Endothelial cell (in vitro differentiated cells): ENCODE measurements around the gene GOLPH3L. TPM values are rescaled to one million over a fixed set of nuclear protein-coding genes. Genes with fewer than 3 reads are reported as not detected.

Experiments used
- DNase-seq: peaks from one replicate; pipeline ENCODE4 v3.0.0; 2021; ENCODE audit warnings: low spot score
- H3K27ac Mint-ChIP-seq: one replicate; pipeline ENCODE4 v1.8.0; 2021; ENCODE audit warnings: mixed read lengths, inconsistent platforms; ENCODE audit not compliant: unreplicated experiment
- H3K27me3 Mint-ChIP-seq: one replicate; pipeline ENCODE4 v1.8.0; 2021; ENCODE audit warnings: mild to moderate bottlenecking, moderate library complexity, mixed read lengths, inconsistent platforms; ENCODE audit not compliant: unreplicated experiment
- H3K36me3 Mint-ChIP-seq: one replicate; pipeline ENCODE4 v1.8.0; 2021; ENCODE audit warnings: mild to moderate bottlenecking, low read depth, mixed read lengths, inconsistent platforms; ENCODE audit not compliant: unreplicated experiment
- H3K4me1 Mint-ChIP-seq: one replicate; pipeline ENCODE4 v1.8.0; 2021; ENCODE audit warnings: mild to moderate bottlenecking, mixed read lengths, inconsistent platforms; ENCODE audit not compliant: unreplicated experiment
- H3K4me3 Mint-ChIP-seq: one replicate; pipeline ENCODE4 v1.8.0; 2021; ENCODE audit warnings: mild to moderate bottlenecking, mixed read lengths, inconsistent platforms; ENCODE audit not compliant: unreplicated experiment
- H3K9me3 Mint-ChIP-seq: one replicate; pipeline ENCODE4 v1.8.0; 2021; ENCODE audit warnings: mixed read lengths, inconsistent platforms; ENCODE audit not compliant: unreplicated experiment
- total RNA-seq: library from RNA; stranded (reverse); fragmentation: NEBNext Ultra II Directional; extraction: Animal tissue kit (Norgen Biotek cat#: 25700); gene quantifications from one replicate; pipeline ENCODE4 v1.2.1, GENCODE V29; 2021; ENCODE audit not compliant: unreplicated experiment
- TF ChIP-seq, protein P1 (sequence below): fragments of 200-600 bp; sonication (generic); IDR thresholded peaks from one replicate; pipeline ENCODE4 v1.5.0; 2021; ENCODE audit warnings: antibody characterized with exemption; ENCODE audit not compliant: unreplicated experiment

Gene GOLPH3L
- total RNA-seq, 1 donor from 2014 or later: 21.5 TPM

DNA sequence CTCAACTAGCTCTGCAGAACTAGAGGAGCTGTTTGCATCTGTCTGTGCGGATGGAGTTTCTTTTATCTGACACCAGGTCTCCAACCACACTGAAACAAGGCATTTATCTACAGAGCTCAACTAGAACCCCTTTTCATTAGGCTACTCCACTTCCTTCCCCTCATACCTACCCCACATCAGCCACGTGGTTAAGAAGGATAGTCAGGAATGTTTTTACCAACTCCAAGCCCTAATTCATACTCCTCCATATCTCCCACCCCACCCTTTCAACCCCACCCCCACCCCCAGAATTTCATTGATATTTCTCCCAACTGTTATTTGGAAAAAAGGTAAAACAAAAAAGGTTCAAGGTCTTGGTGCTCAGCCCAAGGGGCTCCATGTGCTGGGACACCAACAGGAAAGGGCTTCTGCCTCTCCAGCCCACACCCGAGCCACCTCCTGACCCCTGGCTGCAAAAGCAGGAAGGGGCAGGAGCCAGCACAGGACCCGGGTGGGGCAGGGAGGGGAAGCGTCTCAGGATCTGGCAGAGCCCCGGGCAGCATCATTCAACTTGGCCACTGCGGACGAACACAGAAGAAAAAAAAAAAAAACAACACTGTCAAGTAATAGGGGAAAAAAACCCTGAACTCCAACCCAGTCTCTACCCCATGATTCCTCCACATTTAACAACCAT is 74.5 kb downstream of the GOLPH3L start:
- H3K27me3 Mint-ChIP-seq: peaks cover 2% of the 10 kb centered on the region

GRCh38 chr1:150621497-150622302 is 75.3 kb downstream of the GOLPH3L start:
- peaks cover 41% of the 10 kb centered on the region for H3K36me3 Mint-ChIP-seq
- DNase-seq: peak; percentile 43
- peaks cover 2% of the 10 kb centered on the region for H3K27me3 Mint-ChIP-seq
- peak overlapping the region; percentile 33 for H3K4me3 Mint-ChIP-seq
- peak overlapping the region; percentile 80 for H3K27ac Mint-ChIP-seq
- no peaks in the 10 kb centered on the region for H3K9me3 Mint-ChIP-seq
- peaks cover 14% of the 10 kb centered on the region for H3K4me1 Mint-ChIP-seq
- TF ChIP-seq, protein P1, sequence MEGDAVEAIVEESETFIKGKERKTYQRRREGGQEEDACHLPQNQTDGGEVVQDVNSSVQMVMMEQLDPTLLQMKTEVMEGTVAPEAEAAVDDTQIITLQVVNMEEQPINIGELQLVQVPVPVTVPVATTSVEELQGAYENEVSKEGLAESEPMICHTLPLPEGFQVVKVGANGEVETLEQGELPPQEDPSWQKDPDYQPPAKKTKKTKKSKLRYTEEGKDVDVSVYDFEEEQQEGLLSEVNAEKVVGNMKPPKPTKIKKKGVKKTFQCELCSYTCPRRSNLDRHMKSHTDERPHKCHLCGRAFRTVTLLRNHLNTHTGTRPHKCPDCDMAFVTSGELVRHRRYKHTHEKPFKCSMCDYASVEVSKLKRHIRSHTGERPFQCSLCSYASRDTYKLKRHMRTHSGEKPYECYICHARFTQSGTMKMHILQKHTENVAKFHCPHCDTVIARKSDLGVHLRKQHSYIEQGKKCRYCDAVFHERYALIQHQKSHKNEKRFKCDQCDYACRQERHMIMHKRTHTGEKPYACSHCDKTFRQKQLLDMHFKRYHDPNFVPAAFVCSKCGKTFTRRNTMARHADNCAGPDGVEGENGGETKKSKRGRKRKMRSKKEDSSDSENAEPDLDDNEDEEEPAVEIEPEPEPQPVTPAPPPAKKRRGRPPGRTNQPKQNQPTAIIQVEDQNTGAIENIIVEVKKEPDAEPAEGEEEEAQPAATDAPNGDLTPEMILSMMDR: peak; percentile 83

More for the DNA sequence above, 74.5 kb downstream of the GOLPH3L start:
- TF ChIP-seq, protein P1: no peak
- peak; percentile 52 for DNase-seq
- H3K36me3 Mint-ChIP-seq: peaks cover 44% of the 10 kb centered on the region
- H3K9me3 Mint-ChIP-seq: no peaks in the 10 kb centered on the region
- H3K27ac Mint-ChIP-seq: peak overlapping the region; percentile 78
- H3K4me3 Mint-ChIP-seq: peak overlapping the region; percentile 33
- H3K4me1 Mint-ChIP-seq: peaks cover 14% of the 10 kb centered on the region

- H3K4me3 Mint-ChIP-seq: no peak overlapping the region
These were observed 76.0 kb downstream of the GOLPH3L start for GRCh38 chr1:150620919-150621318.

GRCh38 chr1:150619576-150620509 is 77.1 kb downstream of the GOLPH3L start:
- TF ChIP-seq, protein P1: no peak
- H3K36me3 Mint-ChIP-seq: peaks cover 35% of the 10 kb centered on the region
- H3K4me3 Mint-ChIP-seq: peak overlapping the region; percentile 2
- H3K4me1 Mint-ChIP-seq: peaks cover 14% of the 10 kb centered on the region
- H3K27ac Mint-ChIP-seq: no peak overlapping the region
- H3K9me3 Mint-ChIP-seq: no peaks in the 10 kb centered on the region
- DNase-seq: no peak
- H3K27me3 Mint-ChIP-seq: peaks cover 3% of the 10 kb centered on the region

More at GRCh38 chr1:150620919-150621318, 76.0 kb downstream of the GOLPH3L start:
- H3K4me1 Mint-ChIP-seq: peaks cover 14% of the 10 kb centered on the region
- peaks cover 38% of the 10 kb centered on the region for H3K36me3 Mint-ChIP-seq
- TF ChIP-seq, protein P1: no peak
- no peaks in the 10 kb centered on the region for H3K9me3 Mint-ChIP-seq
- no peak overlapping the region for H3K27ac Mint-ChIP-seq
- peaks cover 2% of the 10 kb centered on the region for H3K27me3 Mint-ChIP-seq
- DNase-seq: no peak
